HepG2 (cell line): Measurements from ENCODE around the gene ACER3. TPM values are rescaled to one million over a fixed set of nuclear protein-coding genes. Genes with fewer than 3 reads are reported as not detected.
"Not testable (repeated sequence)": the region's sequence is repeated elsewhere in the genome, so short reads cannot be mapped to it uniquely, and the experiment has no call there.

Source experiments
- ATAC-seq: fragments of 200-7000 bp; cut with Tn5 transposase; 3 replicates; pipeline ENCODE4 v1.9.1; 2020; ENCODE audit warnings: mild to moderate bottlenecking, moderate library complexity
- BruUV-seq: library from RNA; stranded (reverse); fragments of 400-500 nt; replicated peaks from 2 replicates; lab custom pipeline; 2021; lab: Mats Ljungman, UMichigan
- CTCF ChIA-PET: fragments of 300-600 bp; formaldehyde crosslinking; extraction: SDS; loops from one replicate; lab custom pipeline; 2021; ENCODE audit warnings: low total read pairs, inconsistent platforms, low intra/inter-chr PET ratio; lab: Yijun Ruan, JAX
- POLR2A ChIA-PET: fragments of 350-600 bp; sonication (Branson Sonifier 250); formaldehyde crosslinking; loops from one replicate; lab custom pipeline; 2020; ENCODE audit warnings: antibody characterized with exemption, inconsistent platforms; lab: Yijun Ruan, JAX
- DNase-seq: peaks from one replicate; pipeline ENCODE4 v3.0.0-alpha.2; 2015; ENCODE audit warnings: low spot score
- FAIRE-seq: peaks from 3 replicates; lab custom pipeline; 2011; peaks lifted over from hg19 to GRCh38; lab: Jason Lieb, UNC
- H2AFZ ChIP-seq: one replicate; pipeline ENCODE4 v1.6.1; 2011; ENCODE audit warnings: low read length, inconsistent platforms
- H3K27ac ChIP-seq: fragments of 300-600 bp; 3 replicates; pipeline ENCODE4 v1.8.0; 2011; ENCODE audit warnings: mixed run types, mild to moderate bottlenecking, mixed read lengths, low read length, inconsistent platforms; ENCODE audit not compliant: insufficient read depth; ENCODE audit errors: extremely low read length
- H3K27me3 ChIP-seq, 2 experiments: fragments of 200-600 bp in 1 of 2; 2 replicates in 1 of 2; 3 replicates in 1 of 2; pipeline versions ENCODE4 v1.6.0 to v1.8.0; 2011; ENCODE audit warnings: low read length in 2 of 2, mild to moderate bottlenecking in 2 of 2, moderate library complexity in 2 of 2, inconsistent platforms in 1 of 2; ENCODE audit not compliant: insufficient read depth in 2 of 2, control insufficient read depth in 1 of 2
- H3K36me3 ChIP-seq, 2 experiments: fragments of 200-600 bp in 1 of 2; replicated peaks in 1 of 2; 2 replicates in 1 of 2; 3 replicates in 1 of 2; pipeline versions ENCODE4 v1.5.1 to v1.8.0; 2011; ENCODE audit warnings: low read length in 2 of 2, inconsistent platforms in 1 of 2; ENCODE audit not compliant: insufficient read depth in 2 of 2, control insufficient read depth in 1 of 2
- H3K4me1 ChIP-seq: 2 replicates; pipeline ENCODE4 v1.5.1; 2012; ENCODE audit warnings: low read length, inconsistent platforms; ENCODE audit not compliant: insufficient read depth
- H3K4me2 ChIP-seq: 2 replicates; pipeline ENCODE4 v1.6.0; 2011; ENCODE audit warnings: low read depth, low read length, inconsistent platforms
- H3K4me3 ChIP-seq, 3 experiments: fragments of 200-600 bp in 1 of 3; sonication (generic), shearing (Covaris generic) in 1 of 3; replicated peaks in 1 of 3; 2 replicates each; pipeline ENCODE4 v1.5.1; 2011 to 2016; ENCODE audit warnings: low read length in 3 of 3, inconsistent platforms in 2 of 3, low read depth in 2 of 3, mild to moderate bottlenecking in 2 of 3, control low read depth in 1 of 3, mixed read lengths in 1 of 3; ENCODE audit not compliant: insufficient read depth in 1 of 3
- H3K79me2 ChIP-seq: one replicate; pipeline ENCODE4 v1.6.1; 2011; ENCODE audit warnings: low read length, inconsistent platforms; ENCODE audit not compliant: insufficient read depth
- H3K9ac ChIP-seq: 2 replicates; pipeline ENCODE4 v1.6.0; 2011; ENCODE audit warnings: mild to moderate bottlenecking, low read depth, low read length, inconsistent platforms; ENCODE audit not compliant: insufficient read depth
- H3K9me3 ChIP-seq: 2 replicates; pipeline ENCODE4 v1.5.1; 2012; ENCODE audit warnings: mild to moderate bottlenecking, low read length
- H4K20me1 ChIP-seq: 2 replicates; pipeline ENCODE4 v1.6.0; 2011; ENCODE audit warnings: inconsistent platforms, mild to moderate bottlenecking, low read length, moderate library complexity; ENCODE audit not compliant: insufficient read depth
- ARNT2 ChIP-seq: sonication (generic); formaldehyde crosslinking; IDR thresholded peaks from 2 replicates; pipeline ENCODE4 v1.8.0; 2022; ENCODE audit warnings: mild to moderate bottlenecking, low read depth, missing genetic modification reagents, moderate library complexity
- ATF7-NPFF ChIP-seq: sonication (generic); formaldehyde crosslinking; IDR thresholded peaks from 2 replicates; pipeline ENCODE4 v1.8.1; 2023; ENCODE audit warnings: mild to moderate bottlenecking, low read depth, missing genetic modification reagents, moderate library complexity
- CBX1 ChIP-seq: IDR thresholded peaks from one replicate; pipeline ENCODE4 v1.6.1; 2016; ENCODE audit warnings: antibody characterized with exemption, low read depth
- ETV6 ChIP-seq: sonication (generic); formaldehyde crosslinking; conservative IDR thresholded peaks from 2 replicates; pipeline ENCODE4 v1.4.0; 2020; ENCODE audit warnings: missing genetic modification reagents
- HIVEP1 ChIP-seq: sonication (generic); formaldehyde crosslinking; IDR thresholded peaks from 2 replicates; pipeline ENCODE4 v1.4.0; 2020; ENCODE audit warnings: mild to moderate bottlenecking, missing genetic modification reagents
- IKZF1 ChIP-seq: fragments of 450-650 bp; IDR thresholded peaks from 2 replicates; pipeline ENCODE4 v1.7.1; 2016
- MBNL3 ChIP-seq: fragments of 250-450 bp; sonication (Bioruptor Pico); conservative IDR thresholded peaks from 2 replicates; pipeline ENCODE4 v1.8.0; 2022; ENCODE audit warnings: mild to moderate bottlenecking, inconsistent platforms
- MXI1 ChIP-seq: IDR thresholded peaks from 3 replicates; pipeline ENCODE4 v1.6.1; 2012; ENCODE audit warnings: low read depth, low read length, inconsistent platforms, borderline replicate concordance
- PAF1 ChIP-seq: IDR thresholded peaks from 2 replicates; pipeline ENCODE4 v1.6.1; 2016; ENCODE audit warnings: missing genetic modification reagents, missing compliant biosample characterization
- RBM39 ChIP-seq: fragments of 200-400 bp; formaldehyde crosslinking; IDR thresholded peaks from one replicate; pipeline ENCODE4 v1.6.1; 2018; ENCODE audit warnings: antibody characterized with exemption, mild to moderate bottlenecking, low read depth, low read length; ENCODE audit not compliant: poor library complexity, severe bottlenecking
- SRY ChIP-seq: sonication (generic); formaldehyde crosslinking; IDR thresholded peaks from 2 replicates; pipeline ENCODE4 v1.8.0; 2022; ENCODE audit warnings: mild to moderate bottlenecking, missing genetic modification reagents
- ZC3H4 ChIP-seq: sonication (generic); formaldehyde crosslinking; IDR thresholded peaks from 2 replicates; pipeline ENCODE4 v1.4.0; 2020; ENCODE audit warnings: missing genetic modification reagents, borderline replicate concordance
- ZNF12 ChIP-seq: sonication (generic); formaldehyde crosslinking; IDR thresholded peaks from 2 replicates; pipeline ENCODE4 v1.5.0; 2020; ENCODE audit warnings: missing genetic modification reagents
- ZNF33A ChIP-seq: sonication (generic); formaldehyde crosslinking; IDR thresholded peaks from 2 replicates; pipeline ENCODE4 v1.5.1; 2020; ENCODE audit warnings: missing genetic modification reagents, mild to moderate bottlenecking, moderate library complexity, borderline replicate concordance
- ZNF766 ChIP-seq: sonication (generic); formaldehyde crosslinking; IDR thresholded peaks from 2 replicates; pipeline ENCODE4 v1.5.0; 2020; ENCODE audit warnings: missing genetic modification reagents, borderline replicate concordance
- WGBS: methylation state at CpG from one replicate; pipeline ENCODE4 v1.1.6; 2017; ENCODE audit warnings: low lambda C conversion rate; 5-methylcytosine and 5-hydroxymethylcytosine counted together
- in situ Hi-C: cut with HindIII; loops from 2 replicates; pipeline ENCODE4 v1.10.0; 2017; ENCODE audit warnings: low pct_unique_long_range_greater_than_20kb; ENCODE audit not compliant: extremely low pct_ligation_motif_present
- intact Hi-C: fragments of 100-400 bp; cut with micrococcal nuclease; formaldehyde crosslinking; loops from one replicate; pipeline ENCODE4 v1.10.0; 2022; ENCODE audit not compliant: unreplicated experiment
- polyA plus RNA-seq, 8 experiments: library from polyadenylated mRNA; depleted of rRNA in 3 of 8; stranded (reverse) in 7 of 8; unstranded in 1 of 8; fragments of >200 nt; fragmentation: Illumina TruSeq in 4 of 8; extraction: Trizol in 4 of 8; gene quantifications; 2 replicates each; pipeline versions ENCODE4 v1.2.1 to v1.2.3, GENCODE V29; 2011 to 2016; ENCODE audit warnings: low read depth in 4 of 8, missing spikeins in 1 of 8, mixed read lengths in 1 of 8; ENCODE audit not compliant: insufficient read depth in 1 of 8
- total RNA-seq, 5 experiments: library from RNA; depleted of rRNA; stranded (reverse); fragments of >200 nt; fragmentation: Illumina TruSeq; extraction: Trizol; gene quantifications; 2 replicates each; pipeline ENCODE4 v1.2.3, GENCODE V29; 2016; ENCODE audit warnings: low read depth in 1 of 5
- TF ChIP-seq, protein P1 (sequence below): sonication (generic); formaldehyde crosslinking; IDR thresholded peaks from 2 replicates; pipeline ENCODE4 v1.4.0; 2020; ENCODE audit warnings: missing genetic modification reagents

ACER3 gene
- total and polyA plus RNA-seq, 2 of the 13 experiments (the other 11 are each of a cell fraction or from before 2014, with no cell fraction given) = 6.0 to 9.8 TPM

- TF ChIP-seq MXI1 = no peak
- TF ChIP-seq, all 625 proteins: peak for 0
Measured at GRCh38 chr11:76820184-76820566, 40.5 kb upstream of the ACER3 start (continued).

GRCh38 chr11:76821396-76821795, 39.3 kb upstream of the ACER3 start:
- ATAC-seq, in situ Hi-C loops, H3K4me2 ChIP-seq, H3K4me1 ChIP-seq, POLR2A ChIA-PET, H3K27me3 ChIP-seq, BruUV-seq, H3K36me3 ChIP-seq, H3K9ac ChIP-seq, H3K79me2 ChIP-seq, H4K20me1 ChIP-seq, H3K4me3 ChIP-seq, H2AFZ ChIP-seq, H3K27ac ChIP-seq, DNase-seq, FAIRE-seq, intact Hi-C loops, H3K9me3 ChIP-seq, CTCF ChIA-PET: not testable (repeated sequence)
- WGBS = 71% methylated on average over 7 of the region's 29 CpGs

DNA sequence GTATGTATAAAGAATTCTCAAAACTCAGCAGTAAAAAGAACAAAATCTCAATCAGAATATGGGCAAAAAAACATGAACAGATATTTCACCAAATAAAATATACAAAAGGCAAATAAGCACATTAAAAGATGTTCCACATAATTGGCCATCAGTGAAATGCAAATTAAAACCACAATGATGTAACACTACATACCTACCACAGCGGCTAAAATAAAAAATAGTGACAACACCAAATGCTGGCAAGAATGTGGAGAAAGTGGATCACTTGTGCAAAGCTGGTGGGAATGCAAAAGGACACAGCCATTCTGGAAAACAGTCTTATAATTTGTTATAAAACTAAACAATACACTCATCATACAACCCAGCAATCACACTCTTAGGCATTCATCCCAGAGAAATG, 38.3 kb upstream of the ACER3 start:
- Histone ChIP-seq H3K27ac (no peak overlapping the region), H3K9ac (no peak overlapping the region), H2AFZ (no peak overlapping the region), H3K27me3 (peaks cover 0 to 2% of the 10 kb centered on the region in 2 experiments; a peak in 2 of 5 replicates), H4K20me1 (no peaks in the 10 kb centered on the region; the same call in 1 of the 2 replicates), H3K4me3 (no peak overlapping the region), H3K4me2 (no peak overlapping the region), H3K4me1 (no peaks in the 10 kb centered on the region), H3K79me2 (no peaks in the 10 kb centered on the region), H3K9me3 (no peaks in the 10 kb centered on the region), H3K36me3 (no peaks in the 10 kb centered on the region)
- ATAC-seq (no peak), FAIRE-seq (no peak), DNase-seq (no peak)
- CTCF ChIA-PET = no interaction called here
- WGBS = 88% methylated on average over 1 of the region's 1 CpG
- no TSS peak for BruUV-seq
- in situ Hi-C loops (no loop called here), intact Hi-C loops (no loop called here)
- POLR2A ChIA-PET = no interaction called here
- no peak for TF ChIP-seq PAF1 (CRISPR knock-in tag)
- no peak for TF ChIP-seq ARNT2 (CRISPR knock-in tag)
- no peak for TF ChIP-seq HIVEP1
- no peak for TF ChIP-seq ETV6 (CRISPR knock-in tag)
- no peak for TF ChIP-seq ZC3H4 (CRISPR knock-in tag)
- TF ChIP-seq CBX1 = no peak
- TF ChIP-seq ZNF33A (CRISPR knock-in tag) = no peak
- TF ChIP-seq MBNL3 (CRISPR knock-in tag) = no peak
- TF ChIP-seq ATF7-NPFF (CRISPR knock-in tag) = no peak
- TF ChIP-seq, protein P1, sequence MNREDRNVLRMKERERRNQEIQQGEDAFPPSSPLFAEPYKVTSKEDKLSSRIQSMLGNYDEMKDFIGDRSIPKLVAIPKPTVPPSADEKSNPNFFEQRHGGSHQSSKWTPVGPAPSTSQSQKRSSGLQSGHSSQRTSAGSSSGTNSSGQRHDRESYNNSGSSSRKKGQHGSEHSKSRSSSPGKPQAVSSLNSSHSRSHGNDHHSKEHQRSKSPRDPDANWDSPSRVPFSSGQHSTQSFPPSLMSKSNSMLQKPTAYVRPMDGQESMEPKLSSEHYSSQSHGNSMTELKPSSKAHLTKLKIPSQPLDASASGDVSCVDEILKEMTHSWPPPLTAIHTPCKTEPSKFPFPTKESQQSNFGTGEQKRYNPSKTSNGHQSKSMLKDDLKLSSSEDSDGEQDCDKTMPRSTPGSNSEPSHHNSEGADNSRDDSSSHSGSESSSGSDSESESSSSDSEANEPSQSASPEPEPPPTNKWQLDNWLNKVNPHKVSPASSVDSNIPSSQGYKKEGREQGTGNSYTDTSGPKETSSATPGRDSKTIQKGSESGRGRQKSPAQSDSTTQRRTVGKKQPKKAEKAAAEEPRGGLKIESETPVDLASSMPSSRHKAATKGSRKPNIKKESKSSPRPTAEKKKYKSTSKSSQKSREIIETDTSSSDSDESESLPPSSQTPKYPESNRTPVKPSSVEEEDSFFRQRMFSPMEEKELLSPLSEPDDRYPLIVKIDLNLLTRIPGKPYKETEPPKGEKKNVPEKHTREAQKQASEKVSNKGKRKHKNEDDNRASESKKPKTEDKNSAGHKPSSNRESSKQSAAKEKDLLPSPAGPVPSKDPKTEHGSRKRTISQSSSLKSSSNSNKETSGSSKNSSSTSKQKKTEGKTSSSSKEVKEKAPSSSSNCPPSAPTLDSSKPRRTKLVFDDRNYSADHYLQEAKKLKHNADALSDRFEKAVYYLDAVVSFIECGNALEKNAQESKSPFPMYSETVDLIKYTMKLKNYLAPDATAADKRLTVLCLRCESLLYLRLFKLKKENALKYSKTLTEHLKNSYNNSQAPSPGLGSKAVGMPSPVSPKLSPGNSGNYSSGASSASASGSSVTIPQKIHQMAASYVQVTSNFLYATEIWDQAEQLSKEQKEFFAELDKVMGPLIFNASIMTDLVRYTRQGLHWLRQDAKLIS = no peak
- TF ChIP-seq ZNF766 (CRISPR knock-in tag) = no peak
- TF ChIP-seq ZNF12 = no peak
- TF ChIP-seq SRY (CRISPR knock-in tag) = no peak
- no peak for TF ChIP-seq RBM39
- TF ChIP-seq IKZF1 = no peak
